Stimulated activated naive CD8-positive, alpha-beta T cell treated with anti-CD3 and anti-CD28 coated beads, Interleukin-15, amount 100 ng/mL, for 72 hours (primary cell): ENCODE data around the gene SDC3.

Experiments
- ATAC-seq: fragments of 150-1000 bp; cut with Tn5 transposase; 2 replicates; pipeline ENCODE4 v1.10.0; 2021; ENCODE audit warnings: mild to moderate bottlenecking, moderate library complexity
- DNase-seq, 2 donors: peaks; one replicate each; pipeline ENCODE4 v3.0.0; 2021 to 2022
- H3K27ac Mint-ChIP-seq, 2 donors: one replicate each; pipeline ENCODE4 v1.8.0; 2022; ENCODE audit warnings: mild to moderate bottlenecking in 2 of 2, mixed read lengths in 2 of 2, moderate library complexity in 2 of 2
- H3K27me3 Mint-ChIP-seq: one replicate; pipeline ENCODE4 v1.8.0; 2022; ENCODE audit warnings: mixed read lengths
- H3K4me1 Mint-ChIP-seq: one replicate; pipeline ENCODE4 v1.8.0; 2022; ENCODE audit warnings: mild to moderate bottlenecking, mixed read lengths
- H3K4me3 Mint-ChIP-seq, 2 donors: one replicate each; pipeline ENCODE4 v1.8.0; 2022; ENCODE audit warnings: mild to moderate bottlenecking in 2 of 2, mixed read lengths in 2 of 2, moderate library complexity in 1 of 2
- H3K9me3 Mint-ChIP-seq, 2 donors: one replicate each; pipeline ENCODE4 v1.8.0; 2022; ENCODE audit warnings: mixed read lengths in 2 of 2

The SDC3 gene

GRCh38 chr1:30879940-30880677 is 28.4 kb downstream of the SDC3 start:
- H3K4me3 Mint-ChIP-seq = no peak overlapping the region
- ATAC-seq (no peak), DNase-seq (no peak)
- no peaks in the 10 kb centered on the region for H3K9me3 Mint-ChIP-seq
- H3K27me3 Mint-ChIP-seq = peaks cover 78% of the 10 kb centered on the region
- peaks cover 8% of the 10 kb centered on the region for H3K4me1 Mint-ChIP-seq
- no peak overlapping the region for H3K27ac Mint-ChIP-seq

- Mint-ChIP-seq H3K4me3 (no peak overlapping the region), H3K27me3 (peaks cover 79% of the 10 kb centered on the region), H3K4me1 (peaks cover 8% of the 10 kb centered on the region), H3K9me3 (no peaks in the 10 kb centered on the region), H3K27ac (peak overlapping the region in 1 of 2 donors; percentile 56)
- ATAC-seq (no peak), DNase-seq (no peak)
These were observed 29.3 kb downstream of the SDC3 start for GRCh38 chr1:30879126-30879786.

GRCh38 chr1:30878559-30878958 is 30.0 kb downstream of the SDC3 start:
- H3K27ac Mint-ChIP-seq = no peak overlapping the region
- H3K4me1 Mint-ChIP-seq = peaks cover 8% of the 10 kb centered on the region
- DNase-seq = no peak
- H3K27me3 Mint-ChIP-seq = peaks cover 85% of the 10 kb centered on the region
- H3K9me3 Mint-ChIP-seq = peaks cover 0 to 4% of the 10 kb centered on the region in 2 donors
- H3K4me3 Mint-ChIP-seq = no peak overlapping the region
- no peak for ATAC-seq

- DNase-seq = no peak
- Mint-ChIP-seq H3K4me1 (peaks cover 8% of the 10 kb centered on the region), H3K9me3 (peaks cover 0 to 9% of the 10 kb centered on the region in 2 donors), H3K27me3 (peaks cover 86% of the 10 kb centered on the region), H3K27ac (no peak overlapping the region), H3K4me3 (no peak overlapping the region)
- no peak for ATAC-seq
These were observed 30.5 kb downstream of the SDC3 start for GRCh38 chr1:30878016-30878415.

- no peak for ATAC-seq
- no peak for DNase-seq
- Mint-ChIP-seq H3K4me3 (no peak overlapping the region), H3K4me1 (peaks cover 8% of the 10 kb centered on the region), H3K27ac (peak overlapping the region in 1 of 2 donors; percentile 27), H3K27me3 (peaks cover 82% of the 10 kb centered on the region), H3K9me3 (peaks cover 0 to 16% of the 10 kb centered on the region in 2 donors)
These were observed 31.2 kb downstream of the SDC3 start for GRCh38 chr1:30877205-30877912.

GRCh38 chr1:30876451-30877204 is 31.9 kb downstream of the SDC3 start:
- ATAC-seq (no peak), DNase-seq (no peak)
- Mint-ChIP-seq H3K4me1 (peaks cover 8% of the 10 kb centered on the region), H3K27me3 (peaks cover 76% of the 10 kb centered on the region), H3K4me3 (no peak overlapping the region), H3K27ac (no peak overlapping the region), H3K9me3 (peaks cover 0 to 23% of the 10 kb centered on the region in 2 donors)

GRCh38 chr1:30875916-30876315 is 32.6 kb downstream of the SDC3 start:
- Mint-ChIP-seq H3K9me3 (peaks cover 0 to 23% of the 10 kb centered on the region in 2 donors), H3K4me1 (peaks cover 8% of the 10 kb centered on the region), H3K27me3 (peaks cover 69% of the 10 kb centered on the region), H3K4me3 (no peak overlapping the region), H3K27ac (peak overlapping the region in 1 of 2 donors; percentile 14)
- DNase-seq (no peak), ATAC-seq (no peak)

- no peak for DNase-seq
- no peak overlapping the region for H3K4me3 Mint-ChIP-seq
- H3K27me3 Mint-ChIP-seq = peaks cover 64% of the 10 kb centered on the region
- ATAC-seq = no peak
- peaks cover 8% of the 10 kb centered on the region for H3K4me1 Mint-ChIP-seq
- no peak overlapping the region for H3K27ac Mint-ChIP-seq
- peaks cover 0 to 23% of the 10 kb centered on the region in 2 donors for H3K9me3 Mint-ChIP-seq
These were observed 33.4 kb downstream of the SDC3 start for GRCh38 chr1:30875197-30875596.

GRCh38 chr1:30874176-30874575 is 34.4 kb downstream of the SDC3 start:
- peaks cover 55% of the 10 kb centered on the region for H3K27me3 Mint-ChIP-seq
- peaks cover 6% of the 10 kb centered on the region for H3K4me1 Mint-ChIP-seq
- no peak for ATAC-seq
- peaks cover 0 to 23% of the 10 kb centered on the region in 2 donors for H3K9me3 Mint-ChIP-seq
- no peak overlapping the region for H3K27ac Mint-ChIP-seq
- no peak for DNase-seq
- H3K4me3 Mint-ChIP-seq = no peak overlapping the region

- peaks cover 0 to 23% of the 10 kb centered on the region in 2 donors for H3K9me3 Mint-ChIP-seq
- H3K27me3 Mint-ChIP-seq = peaks cover 45% of the 10 kb centered on the region
- no peak overlapping the region for H3K27ac Mint-ChIP-seq
- no peak overlapping the region for H3K4me3 Mint-ChIP-seq
- ATAC-seq (no peak), DNase-seq (no peak)
- H3K4me1 Mint-ChIP-seq = peaks cover 8% of the 10 kb centered on the region
These were observed 35.7 kb downstream of the SDC3 start for GRCh38 chr1:30872948-30873263.

- Mint-ChIP-seq H3K27ac (no peak overlapping the region), H3K9me3 (peaks cover 0 to 23% of the 10 kb centered on the region in 2 donors)
- ATAC-seq = no peak
These were observed 36.3 kb downstream of the SDC3 start for GRCh38 chr1:30872033-30872947.

GRCh38 chr1:30871276-30871871 is 37.2 kb downstream of the SDC3 start:
- ATAC-seq (no peak), DNase-seq (no peak)
- H3K27ac Mint-ChIP-seq = no peak overlapping the region
- H3K9me3 Mint-ChIP-seq = peaks cover 0 to 23% of the 10 kb centered on the region in 2 donors
- H3K4me3 Mint-ChIP-seq = no peak overlapping the region
- peaks cover 8% of the 10 kb centered on the region for H3K4me1 Mint-ChIP-seq
- peaks cover 42% of the 10 kb centered on the region for H3K27me3 Mint-ChIP-seq

More at GRCh38 chr1:30872033-30872947, 36.3 kb downstream of the SDC3 start:
- no peak overlapping the region for H3K4me3 Mint-ChIP-seq
- H3K27me3 Mint-ChIP-seq = peaks cover 42% of the 10 kb centered on the region
- DNase-seq = no peak
- peaks cover 8% of the 10 kb centered on the region for H3K4me1 Mint-ChIP-seq

GRCh38 chr1:30870656-30871055 is 37.9 kb downstream of the SDC3 start:
- H3K9me3 Mint-ChIP-seq = peaks cover 0 to 23% of the 10 kb centered on the region in 2 donors
- H3K27me3 Mint-ChIP-seq = peaks cover 41% of the 10 kb centered on the region
- no peak for ATAC-seq
- H3K4me3 Mint-ChIP-seq = no peak overlapping the region
- peaks cover 8% of the 10 kb centered on the region for H3K4me1 Mint-ChIP-seq
- no peak overlapping the region for H3K27ac Mint-ChIP-seq
- DNase-seq = no peak

GRCh38 chr1:30870035-30870434 is 38.5 kb downstream of the SDC3 start:
- H3K4me1 Mint-ChIP-seq = peaks cover 8% of the 10 kb centered on the region
- ATAC-seq = no peak
- peaks cover 0 to 23% of the 10 kb centered on the region in 2 donors for H3K9me3 Mint-ChIP-seq
- peaks cover 35% of the 10 kb centered on the region for H3K27me3 Mint-ChIP-seq
- H3K4me3 Mint-ChIP-seq = no peak overlapping the region
- no peak for DNase-seq
- no peak overlapping the region for H3K27ac Mint-ChIP-seq
